Measurements from ENCODE around the gene ZNF148.

The ZNF148 gene

DNA sequence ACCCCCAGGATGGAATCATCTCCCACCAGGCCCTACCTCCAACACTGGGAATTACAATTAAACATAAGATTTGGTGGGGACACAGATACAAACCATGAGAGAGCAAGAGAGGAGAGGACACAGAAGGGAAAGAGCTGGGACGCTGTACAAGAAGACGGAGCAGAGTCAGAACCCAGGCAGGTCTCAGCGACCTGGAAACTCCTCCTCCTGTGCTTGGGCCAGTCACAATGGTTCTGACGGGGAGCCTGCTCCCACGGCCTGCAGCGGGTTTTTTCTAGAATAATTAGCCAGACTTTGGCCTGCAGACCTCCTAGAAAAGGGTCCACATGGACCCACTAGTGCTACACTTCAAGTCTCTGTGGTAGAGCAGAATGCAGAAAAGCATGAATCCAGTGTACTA lies 168.2 kb downstream of the ZNF148 start:
- no peak for TF ChIP-seq ZFX (IDR thresholded peaks at IDR 0.05; ENCODE audit: borderline replicate concordance)
- TF ChIP-seq, protein P1, sequence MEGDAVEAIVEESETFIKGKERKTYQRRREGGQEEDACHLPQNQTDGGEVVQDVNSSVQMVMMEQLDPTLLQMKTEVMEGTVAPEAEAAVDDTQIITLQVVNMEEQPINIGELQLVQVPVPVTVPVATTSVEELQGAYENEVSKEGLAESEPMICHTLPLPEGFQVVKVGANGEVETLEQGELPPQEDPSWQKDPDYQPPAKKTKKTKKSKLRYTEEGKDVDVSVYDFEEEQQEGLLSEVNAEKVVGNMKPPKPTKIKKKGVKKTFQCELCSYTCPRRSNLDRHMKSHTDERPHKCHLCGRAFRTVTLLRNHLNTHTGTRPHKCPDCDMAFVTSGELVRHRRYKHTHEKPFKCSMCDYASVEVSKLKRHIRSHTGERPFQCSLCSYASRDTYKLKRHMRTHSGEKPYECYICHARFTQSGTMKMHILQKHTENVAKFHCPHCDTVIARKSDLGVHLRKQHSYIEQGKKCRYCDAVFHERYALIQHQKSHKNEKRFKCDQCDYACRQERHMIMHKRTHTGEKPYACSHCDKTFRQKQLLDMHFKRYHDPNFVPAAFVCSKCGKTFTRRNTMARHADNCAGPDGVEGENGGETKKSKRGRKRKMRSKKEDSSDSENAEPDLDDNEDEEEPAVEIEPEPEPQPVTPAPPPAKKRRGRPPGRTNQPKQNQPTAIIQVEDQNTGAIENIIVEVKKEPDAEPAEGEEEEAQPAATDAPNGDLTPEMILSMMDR (IDR thresholded peaks at IDR 0.05) = no peak
- H3K27ac ChIP-seq = no peak overlapping the region

DNA sequence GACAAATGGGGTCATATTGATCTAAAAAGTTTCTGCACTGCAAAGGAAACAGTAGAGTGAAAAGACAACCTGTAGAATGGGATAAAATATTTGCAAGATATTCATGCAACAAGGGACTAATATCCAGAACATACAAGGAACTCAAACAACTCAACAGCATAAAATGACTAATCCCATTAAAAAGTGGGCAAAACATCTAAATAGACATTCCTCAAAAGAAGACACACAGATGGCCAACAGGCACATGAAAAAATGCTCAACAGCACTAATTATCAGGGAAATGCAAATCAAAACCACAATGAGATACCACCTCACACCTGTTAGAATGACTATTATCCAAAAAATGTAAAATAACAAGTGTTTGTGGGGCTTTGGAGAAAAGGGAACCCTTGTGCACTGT lies 171.4 kb downstream of the ZNF148 start:
- no peak overlapping the region for H3K27ac ChIP-seq
- TF ChIP-seq ZFX (IDR thresholded peaks at IDR 0.05; ENCODE audit: borderline replicate concordance) = no peak
- TF ChIP-seq, protein P1 (IDR thresholded peaks at IDR 0.05) = no peak

DNA sequence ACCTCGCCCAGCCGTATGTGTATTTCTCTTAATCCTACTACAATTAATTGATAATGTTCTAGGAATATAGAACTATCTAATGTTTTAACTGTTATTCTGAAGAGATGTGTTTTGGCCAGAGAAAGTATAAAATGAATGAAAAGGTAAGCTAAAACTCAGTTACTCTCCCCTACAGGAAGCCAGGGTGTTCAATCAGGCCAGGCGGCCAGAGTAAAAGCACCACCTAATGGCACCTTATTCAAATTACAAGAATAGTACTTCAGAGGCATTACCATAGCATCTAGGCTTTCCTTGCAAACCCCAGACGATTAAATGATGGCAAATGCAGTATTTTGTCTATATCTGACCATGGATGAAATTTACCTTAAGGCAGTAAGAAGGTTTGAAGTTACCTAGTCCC lies 172.9 kb downstream of the ZNF148 start:
- H3K27ac ChIP-seq = no peak overlapping the region
- no peak for TF ChIP-seq ZFX (IDR thresholded peaks at IDR 0.05; ENCODE audit: borderline replicate concordance)
- TF ChIP-seq, protein P1 (IDR thresholded peaks at IDR 0.05) = peak; percentile 14; the same call in 1 of the 2 replicates

- no peak for TF ChIP-seq ZFX (IDR thresholded peaks at IDR 0.05; ENCODE audit: borderline replicate concordance)
- TF ChIP-seq, protein P1 (IDR thresholded peaks at IDR 0.05) = no peak
- no peak overlapping the region for H3K27ac ChIP-seq
These were observed 174.4 kb downstream of the ZNF148 start for GRCh38 chr3:125200731-125201139.

DNA sequence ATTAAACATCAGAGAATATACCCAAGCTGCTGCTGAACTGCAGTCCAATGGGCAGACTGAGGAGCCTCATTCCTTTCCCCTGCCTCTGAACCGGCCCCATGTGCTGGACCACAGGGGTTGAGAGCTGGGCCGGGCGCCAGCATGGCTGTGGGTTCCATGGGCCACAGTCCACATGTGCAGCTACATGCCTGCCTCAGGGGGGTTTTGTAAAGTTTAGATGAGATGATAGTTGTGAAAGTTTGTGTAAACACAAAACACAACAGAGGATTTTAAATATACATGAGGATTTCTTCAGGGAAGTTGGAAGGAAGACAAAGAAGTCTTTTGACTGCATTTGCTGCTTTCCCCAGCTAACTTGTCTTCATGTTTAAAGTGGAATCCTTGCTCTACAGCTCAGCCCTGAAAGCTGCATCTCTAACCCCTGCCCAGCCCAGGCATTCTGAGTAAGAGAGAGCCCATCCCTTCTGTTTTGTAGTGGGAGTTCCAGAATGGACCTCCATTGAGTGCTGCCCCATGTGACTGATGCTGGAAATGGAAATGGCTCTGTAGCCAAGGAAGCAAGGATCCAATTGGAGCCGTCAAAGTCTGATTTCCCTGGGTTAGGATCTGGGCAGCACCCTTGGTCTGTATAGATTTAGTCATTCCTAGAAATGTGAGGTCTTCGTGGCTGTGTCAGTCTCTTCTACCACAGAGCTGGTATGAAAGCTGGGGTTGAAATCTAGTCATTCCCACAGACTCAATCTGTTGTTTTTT lies 180.1 kb downstream of the ZNF148 start:
- H3K27ac ChIP-seq = no peak overlapping the region
- no peak for TF ChIP-seq ZFX (IDR thresholded peaks at IDR 0.05; ENCODE audit: borderline replicate concordance)
- TF ChIP-seq, protein P1 (IDR thresholded peaks at IDR 0.05) = no peak

DNA sequence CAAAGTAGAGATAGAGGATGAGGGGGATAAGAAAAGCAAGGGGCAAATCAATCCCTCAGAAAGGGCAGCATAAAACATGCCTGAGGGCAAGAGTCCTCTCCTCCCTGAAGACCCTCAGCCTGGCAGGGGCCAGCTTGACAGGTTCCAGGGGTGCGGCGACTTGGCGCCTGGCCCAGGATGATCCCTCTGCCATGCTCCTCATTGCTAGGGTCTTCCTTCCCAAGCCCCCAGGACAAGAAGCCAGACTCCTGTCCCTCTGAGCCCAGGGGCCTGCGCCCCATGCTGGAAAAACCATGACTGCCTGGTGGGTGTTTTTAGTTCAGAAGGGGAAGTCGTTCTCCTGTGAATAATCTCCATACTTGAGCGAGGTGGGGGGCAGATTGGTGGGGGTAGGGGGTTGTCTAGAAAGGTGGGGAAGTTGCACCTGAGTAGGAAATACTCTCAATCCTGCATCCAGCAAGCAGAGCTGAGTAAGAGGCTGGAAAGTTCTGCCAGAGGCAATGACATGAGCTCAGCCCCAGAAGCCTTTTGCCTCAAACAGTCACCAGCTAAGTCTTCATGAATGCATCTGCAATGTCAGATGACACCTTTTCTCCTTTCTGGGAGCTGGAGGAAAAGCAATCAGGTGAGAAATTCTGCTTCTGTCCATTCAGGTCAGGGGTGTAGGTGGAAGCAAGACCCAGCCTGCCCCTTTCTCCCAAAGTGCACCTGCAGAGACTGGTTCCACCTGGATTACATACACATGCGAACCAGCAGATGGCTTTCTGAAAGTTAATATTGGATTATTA lies 180.9 kb downstream of the ZNF148 start:
- H3K27ac ChIP-seq = no peak overlapping the region
- TF ChIP-seq, protein P1 (IDR thresholded peaks at IDR 0.05) = no peak
- no peak for TF ChIP-seq ZFX (IDR thresholded peaks at IDR 0.05; ENCODE audit: borderline replicate concordance)

Measured in 22Rv1 (cell line).